GM12801 (cell line): Measurements from ENCODE around the gene RIMBP2.

Experiments used
- TF ChIP-seq, protein P1 (sequence below): IDR thresholded peaks from one replicate; pipeline ENCODE4 v1.5.1; 2011; ENCODE audit warnings: control low read depth; ENCODE audit not compliant: insufficient read length; ENCODE audit errors: extremely low read depth

RIMBP2 gene

GRCh38 chr12:130446846-130447654 lies 269.0 kb downstream of the RIMBP2 start:
- TF ChIP-seq, protein P1, sequence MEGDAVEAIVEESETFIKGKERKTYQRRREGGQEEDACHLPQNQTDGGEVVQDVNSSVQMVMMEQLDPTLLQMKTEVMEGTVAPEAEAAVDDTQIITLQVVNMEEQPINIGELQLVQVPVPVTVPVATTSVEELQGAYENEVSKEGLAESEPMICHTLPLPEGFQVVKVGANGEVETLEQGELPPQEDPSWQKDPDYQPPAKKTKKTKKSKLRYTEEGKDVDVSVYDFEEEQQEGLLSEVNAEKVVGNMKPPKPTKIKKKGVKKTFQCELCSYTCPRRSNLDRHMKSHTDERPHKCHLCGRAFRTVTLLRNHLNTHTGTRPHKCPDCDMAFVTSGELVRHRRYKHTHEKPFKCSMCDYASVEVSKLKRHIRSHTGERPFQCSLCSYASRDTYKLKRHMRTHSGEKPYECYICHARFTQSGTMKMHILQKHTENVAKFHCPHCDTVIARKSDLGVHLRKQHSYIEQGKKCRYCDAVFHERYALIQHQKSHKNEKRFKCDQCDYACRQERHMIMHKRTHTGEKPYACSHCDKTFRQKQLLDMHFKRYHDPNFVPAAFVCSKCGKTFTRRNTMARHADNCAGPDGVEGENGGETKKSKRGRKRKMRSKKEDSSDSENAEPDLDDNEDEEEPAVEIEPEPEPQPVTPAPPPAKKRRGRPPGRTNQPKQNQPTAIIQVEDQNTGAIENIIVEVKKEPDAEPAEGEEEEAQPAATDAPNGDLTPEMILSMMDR, result no peak

DNA sequence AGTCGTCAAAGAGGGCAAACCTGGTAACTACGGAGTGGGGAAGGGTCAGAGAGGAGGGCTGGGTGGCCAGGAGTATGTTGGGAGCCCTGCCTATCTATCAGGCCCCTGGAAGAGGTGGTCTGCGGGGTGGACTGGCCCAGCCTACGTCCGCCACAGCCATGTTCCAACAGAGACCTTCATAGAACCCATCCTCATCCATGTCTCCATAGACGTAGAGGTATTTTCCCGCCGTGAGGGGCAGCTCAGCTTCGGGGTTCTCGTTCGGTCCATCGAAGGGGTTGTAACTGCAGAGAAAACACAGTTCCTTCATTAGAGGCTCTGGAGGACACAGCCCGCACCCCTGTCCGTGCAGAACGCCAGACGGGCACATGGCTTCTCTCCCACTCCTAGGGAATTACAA lies 271.1 kb downstream of the RIMBP2 start:
- TF ChIP-seq, protein P1, result no peak

- TF ChIP-seq, protein P1, result no peak
These were observed 272.0 kb downstream of the RIMBP2 start for GRCh38 chr12:130444061-130444460.

- TF ChIP-seq, protein P1, result no peak
These were observed 274.0 kb downstream of the RIMBP2 start for GRCh38 chr12:130441771-130442760.

DNA sequence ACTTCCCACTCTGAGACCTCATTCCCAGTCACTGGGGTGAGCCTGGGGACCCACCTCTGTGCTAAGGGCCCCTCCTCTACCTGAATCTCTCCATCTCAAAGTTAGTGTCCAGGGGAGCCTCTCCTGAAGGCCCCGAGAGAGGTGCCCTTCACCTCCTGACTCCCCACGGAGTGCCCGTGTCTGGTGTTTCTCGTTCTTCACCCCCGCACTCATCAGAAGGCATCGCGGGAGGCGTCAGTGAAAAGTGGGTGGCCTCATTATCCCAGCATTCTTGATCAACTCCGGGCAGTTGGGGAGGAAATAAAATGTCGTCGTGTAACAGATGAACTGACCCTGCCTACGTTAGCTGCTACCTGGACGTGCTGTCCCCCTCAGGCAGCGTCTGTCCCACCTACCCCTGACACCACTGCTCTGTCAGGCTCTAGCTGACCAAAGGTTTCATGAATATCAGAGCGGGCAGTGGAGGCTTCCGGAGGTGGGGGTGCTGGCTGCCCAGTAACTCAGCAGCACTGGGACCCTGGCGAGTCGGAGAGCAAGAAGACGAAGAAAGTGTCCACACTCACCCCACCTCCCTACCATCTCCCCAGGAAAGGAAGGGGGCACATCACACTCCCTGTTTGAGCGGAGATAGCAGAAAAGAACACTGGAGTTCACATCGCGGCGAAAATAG lies 275.6 kb downstream of the RIMBP2 start:
- TF ChIP-seq, protein P1, result no peak

- TF ChIP-seq, protein P1, result no peak
These were observed 276.8 kb downstream of the RIMBP2 start for GRCh38 chr12:130439250-130439649.

GRCh38 chr12:130438711-130439110 lies 277.4 kb downstream of the RIMBP2 start:
- TF ChIP-seq, protein P1, result no peak
